Activated T-cell treated with anti-CD3 and anti-CD28 coated beads, Interleukin-2, amount 50 U/mL, for 24 hours (primary cell): ENCODE results near the gene FLOT1.

Experiments
- DNase-seq: peaks from one replicate; pipeline ENCODE4 v3.0.0-alpha.2; 2020
- H3K27ac Mint-ChIP-seq: 2 replicates; pipeline ENCODE4 v1.8.0; 2020; ENCODE audit warnings: mild to moderate bottlenecking, mixed read lengths
- H3K27me3 Mint-ChIP-seq: 2 replicates; pipeline ENCODE4 v1.8.0; 2020; ENCODE audit warnings: mixed read lengths
- H3K36me3 Mint-ChIP-seq: 2 replicates; pipeline ENCODE4 v1.8.0; 2020; ENCODE audit warnings: low read depth, mixed read lengths
- H3K4me1 Mint-ChIP-seq: 2 replicates; pipeline ENCODE4 v1.8.0; 2020; ENCODE audit warnings: low read depth, mixed read lengths
- H3K4me3 Mint-ChIP-seq: 2 replicates; pipeline ENCODE4 v1.8.0; 2020; ENCODE audit warnings: mild to moderate bottlenecking, moderate library complexity, mixed read lengths
- H3K9me3 Mint-ChIP-seq: 2 replicates; pipeline ENCODE4 v1.8.0; 2020; ENCODE audit warnings: mixed read lengths

The FLOT1 gene

GRCh38 chr6:30716879-30717128, 25.7 kb downstream of the FLOT1 start:
- peak overlapping the region; percentile 99 for H3K4me3 Mint-ChIP-seq
- peaks cover 52% of the 10 kb centered on the region for H3K4me1 Mint-ChIP-seq
- peaks cover 2% of the 10 kb centered on the region for H3K9me3 Mint-ChIP-seq
- H3K36me3 Mint-ChIP-seq, result peaks cover 83% of the 10 kb centered on the region
- H3K27me3 Mint-ChIP-seq, result no peaks in the 10 kb centered on the region
- DNase-seq, result no peak
- peak overlapping the region; percentile 96 for H3K27ac Mint-ChIP-seq

GRCh38 chr6:30714263-30714662, 28.2 kb downstream of the FLOT1 start:
- DNase-seq, result no peak
- H3K36me3 Mint-ChIP-seq, result peaks cover 81% of the 10 kb centered on the region
- peaks cover 2% of the 10 kb centered on the region for H3K9me3 Mint-ChIP-seq
- H3K27ac Mint-ChIP-seq, result no peak overlapping the region
- H3K4me3 Mint-ChIP-seq, result no peak overlapping the region
- H3K27me3 Mint-ChIP-seq, result no peaks in the 10 kb centered on the region
- peaks cover 47% of the 10 kb centered on the region for H3K4me1 Mint-ChIP-seq

GRCh38 chr6:30712441-30712945, 30.0 kb downstream of the FLOT1 start:
- no peak overlapping the region for H3K4me3 Mint-ChIP-seq
- peaks cover 35% of the 10 kb centered on the region for H3K4me1 Mint-ChIP-seq

DNA sequence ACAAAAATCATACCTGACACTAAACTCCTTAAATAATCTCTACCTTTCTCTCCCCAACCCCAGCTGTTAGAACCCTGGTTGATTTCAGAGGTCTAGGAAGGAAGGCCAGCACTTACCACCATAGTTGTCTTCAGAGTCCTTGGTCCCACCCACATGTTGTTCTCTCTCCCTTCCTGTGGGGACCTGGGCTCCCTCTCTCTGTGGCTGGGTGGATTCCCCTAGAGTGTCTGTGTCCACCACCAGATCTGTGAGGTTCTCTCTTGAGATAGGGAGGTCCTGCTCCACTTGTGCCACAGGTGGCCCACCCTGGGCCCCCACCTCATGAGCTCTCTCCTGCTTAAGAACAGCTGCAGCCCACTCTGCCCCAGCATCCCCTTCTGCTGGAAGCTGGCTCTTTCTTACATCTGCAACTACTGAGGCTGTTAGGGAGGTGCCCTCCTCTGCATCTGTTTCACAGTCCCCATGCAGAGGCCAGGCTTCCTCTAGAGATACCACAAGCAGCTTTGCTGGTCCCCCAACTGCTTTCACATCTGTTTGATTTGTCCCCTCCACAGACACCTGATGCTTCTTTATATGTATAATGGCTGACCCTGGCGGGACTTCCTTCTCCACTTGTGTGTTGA, 30.6 kb downstream of the FLOT1 start:
- Mint-ChIP-seq H3K27me3 (no peaks in the 10 kb centered on the region), H3K9me3 (peaks cover 2% of the 10 kb centered on the region), H3K4me1 (peaks cover 32% of the 10 kb centered on the region), H3K36me3 (peaks cover 93% of the 10 kb centered on the region), H3K4me3 (no peak overlapping the region), H3K27ac (peak overlapping the region; percentile 64)
- no peak for DNase-seq

More at GRCh38 chr6:30712441-30712945, 30.0 kb downstream of the FLOT1 start:
- Mint-ChIP-seq H3K9me3 (peaks cover 2% of the 10 kb centered on the region), H3K36me3 (peaks cover 90% of the 10 kb centered on the region), H3K27me3 (no peaks in the 10 kb centered on the region), H3K27ac (peak overlapping the region; percentile 64)
- DNase-seq, result no peak

DNA sequence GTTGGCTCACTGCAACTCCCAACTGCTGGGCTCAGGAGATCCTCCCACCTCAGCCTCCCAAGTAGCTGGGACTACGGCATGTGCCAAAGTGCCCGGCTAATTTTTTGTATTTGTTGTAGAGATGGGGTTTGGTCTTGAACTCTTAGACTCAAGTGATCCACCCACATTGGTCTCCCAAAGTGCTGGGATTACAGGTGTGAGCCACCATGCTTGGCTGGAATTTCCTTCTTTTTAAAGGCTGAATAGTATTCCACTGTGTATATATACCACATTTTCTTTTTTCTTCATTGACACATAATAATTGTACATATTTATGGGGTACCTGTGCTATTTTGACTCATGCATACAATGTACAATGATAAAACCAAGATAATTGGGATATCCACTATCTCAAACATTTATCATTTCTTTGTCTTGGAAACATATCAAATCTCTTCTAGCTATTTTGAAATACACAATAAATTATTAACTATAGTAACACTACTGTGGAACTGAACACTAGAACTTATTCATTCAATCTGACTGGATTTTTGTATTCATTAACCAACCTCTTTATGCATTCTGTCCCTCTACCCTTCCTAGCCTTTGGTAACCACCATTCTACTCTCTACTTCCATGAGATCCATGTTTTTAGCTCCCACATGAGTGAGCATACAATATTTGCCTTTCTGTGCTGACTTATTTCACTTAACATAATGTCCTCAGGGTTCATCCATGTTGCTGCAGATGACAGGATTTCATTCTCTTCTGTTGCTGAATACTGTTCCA, 33.2 kb downstream of the FLOT1 start:
- H3K4me1 Mint-ChIP-seq, result peaks cover 11% of the 10 kb centered on the region
- H3K27ac Mint-ChIP-seq, result no peak overlapping the region
- no peak overlapping the region for H3K4me3 Mint-ChIP-seq
- DNase-seq, result no peak
- peaks cover 93% of the 10 kb centered on the region for H3K36me3 Mint-ChIP-seq
- no peaks in the 10 kb centered on the region for H3K9me3 Mint-ChIP-seq
- no peaks in the 10 kb centered on the region for H3K27me3 Mint-ChIP-seq

DNA sequence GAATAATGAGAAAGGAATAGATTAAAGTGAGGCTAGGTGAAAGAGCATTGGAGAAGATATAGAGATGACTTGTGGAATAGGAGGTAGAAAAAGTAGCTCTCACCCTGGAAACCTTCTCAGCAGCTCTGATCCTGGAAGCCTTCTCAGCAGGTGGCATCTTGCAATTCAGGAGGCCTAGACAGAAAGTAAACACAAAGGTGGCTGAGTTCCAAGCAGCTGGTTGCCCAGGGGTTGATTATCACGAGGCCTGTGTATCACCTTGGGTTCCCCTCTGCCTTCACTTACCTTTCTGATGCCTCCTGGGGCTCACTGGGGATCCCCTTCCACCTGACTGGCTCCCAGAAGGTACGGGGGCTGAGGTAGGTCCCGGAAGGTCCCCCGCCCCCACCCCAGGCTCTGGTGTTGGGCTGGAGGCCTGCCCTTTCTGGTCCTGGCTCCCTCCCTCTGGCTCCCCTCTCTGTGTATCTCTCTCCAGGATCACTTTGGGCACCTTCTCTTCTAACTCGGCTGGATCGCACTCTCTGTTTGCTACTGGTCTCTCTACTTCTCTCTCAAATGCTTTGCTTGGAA, 35.1 kb downstream of the FLOT1 start:
- Mint-ChIP-seq H3K36me3 (peaks cover 93% of the 10 kb centered on the region), H3K4me3 (no peak overlapping the region), H3K27ac (no peak overlapping the region), H3K27me3 (no peaks in the 10 kb centered on the region), H3K9me3 (no peaks in the 10 kb centered on the region), H3K4me1 (peaks cover 8% of the 10 kb centered on the region)
- no peak for DNase-seq

- Mint-ChIP-seq H3K27ac (peak overlapping the region; percentile 12), H3K9me3 (no peaks in the 10 kb centered on the region), H3K4me1 (no peaks in the 10 kb centered on the region), H3K36me3 (peaks cover 83% of the 10 kb centered on the region), H3K4me3 (no peak overlapping the region), H3K27me3 (no peaks in the 10 kb centered on the region)
- DNase-seq, result no peak
Measured at GRCh38 chr6:30705620-30706019, 36.9 kb downstream of the FLOT1 start.

DNA sequence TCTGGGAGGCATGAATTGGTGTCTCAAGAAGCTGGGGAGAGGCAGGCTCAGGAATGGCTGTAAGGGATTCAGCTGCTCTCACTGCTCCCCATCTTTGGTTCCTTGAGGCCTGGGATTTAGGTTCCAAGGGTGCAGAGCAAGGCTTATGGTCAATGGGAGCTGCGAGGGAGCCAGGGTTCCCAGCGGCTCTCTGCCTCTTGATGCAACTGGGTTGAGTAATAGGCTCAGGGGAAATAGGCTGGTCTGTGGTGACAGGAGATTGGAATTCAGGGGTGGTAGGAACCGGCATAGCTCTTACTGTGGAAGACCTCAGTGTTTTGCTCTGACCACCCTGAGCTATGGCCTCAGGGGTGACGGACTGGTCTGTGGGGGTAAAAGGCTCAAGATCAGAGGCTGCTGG, 38.7 kb downstream of the FLOT1 start:
- DNase-seq, result no peak
- H3K27me3 Mint-ChIP-seq, result no peaks in the 10 kb centered on the region
- no peaks in the 10 kb centered on the region for H3K9me3 Mint-ChIP-seq
- H3K4me1 Mint-ChIP-seq, result no peaks in the 10 kb centered on the region
- no peak overlapping the region for H3K27ac Mint-ChIP-seq
- H3K36me3 Mint-ChIP-seq, result peaks cover 81% of the 10 kb centered on the region
- no peak overlapping the region for H3K4me3 Mint-ChIP-seq

- Mint-ChIP-seq H3K36me3 (peaks cover 73% of the 10 kb centered on the region), H3K9me3 (no peaks in the 10 kb centered on the region)
Measured at GRCh38 chr6:30703011-30703410, 39.5 kb downstream of the FLOT1 start.

GRCh38 chr6:30700340-30700739, 42.1 kb downstream of the FLOT1 start:
- DNase-seq, result no peak
- Mint-ChIP-seq H3K4me1 (no peaks in the 10 kb centered on the region), H3K9me3 (no peaks in the 10 kb centered on the region), H3K27me3 (no peaks in the 10 kb centered on the region), H3K4me3 (no peak overlapping the region), H3K27ac (no peak overlapping the region), H3K36me3 (peaks cover 50% of the 10 kb centered on the region)

More at GRCh38 chr6:30703011-30703410, 39.5 kb downstream of the FLOT1 start:
- no peak for DNase-seq
- Mint-ChIP-seq H3K27me3 (no peaks in the 10 kb centered on the region), H3K4me1 (no peaks in the 10 kb centered on the region), H3K27ac (no peak overlapping the region), H3K4me3 (no peak overlapping the region)

- no peak for DNase-seq
- Mint-ChIP-seq H3K4me1 (peaks cover 5% of the 10 kb centered on the region), H3K36me3 (peaks cover 15% of the 10 kb centered on the region), H3K27me3 (no peaks in the 10 kb centered on the region), H3K27ac (no peak overlapping the region), H3K9me3 (no peaks in the 10 kb centered on the region), H3K4me3 (no peak overlapping the region)
Measured at GRCh38 chr6:30696432-30696831, 46.1 kb downstream of the FLOT1 start.

- H3K27me3 Mint-ChIP-seq, result no peaks in the 10 kb centered on the region
- H3K4me1 Mint-ChIP-seq, result peaks cover 43% of the 10 kb centered on the region
- DNase-seq, result no peak
- no peaks in the 10 kb centered on the region for H3K9me3 Mint-ChIP-seq
- peak overlapping the region; percentile 77 for H3K27ac Mint-ChIP-seq
- H3K4me3 Mint-ChIP-seq, result peak overlapping the region; percentile 92
- peaks cover 22% of the 10 kb centered on the region for H3K36me3 Mint-ChIP-seq
Measured at GRCh38 chr6:30691208-30691847, 51.2 kb downstream of the FLOT1 start.

GRCh38 chr6:30690403-30691207, 51.9 kb downstream of the FLOT1 start, which contains the start of gene NRM:
Gene NRM, minus strand, starts transcription at chr6:30690984. Its CDS starts 10 bp downstream, at chr6:30690974.
- no peaks in the 10 kb centered on the region for H3K9me3 Mint-ChIP-seq
- no peaks in the 10 kb centered on the region for H3K27me3 Mint-ChIP-seq
- peaks cover 43% of the 10 kb centered on the region for H3K4me1 Mint-ChIP-seq
- H3K36me3 Mint-ChIP-seq, result peaks cover 29% of the 10 kb centered on the region
- peak within 1 kb of the TSS; percentile 92 for H3K4me3 Mint-ChIP-seq
- peak within 1 kb of the TSS; percentile 93 for H3K27ac Mint-ChIP-seq
- DNase-seq, result peak; percentile 88

- Mint-ChIP-seq H3K9me3 (no peaks in the 10 kb centered on the region), H3K27ac (peak overlapping the region; percentile 93), H3K4me1 (peaks cover 43% of the 10 kb centered on the region), H3K36me3 (peaks cover 35% of the 10 kb centered on the region), H3K27me3 (no peaks in the 10 kb centered on the region), H3K4me3 (peak overlapping the region; percentile 92)
- DNase-seq, result no peak
Measured at GRCh38 chr6:30689985-30690384, 52.5 kb downstream of the FLOT1 start.
